NCI-H2029 (cell line): ENCODE data around the gene JCHAIN.
"Not testable (repeated sequence)": the region's sequence is repeated elsewhere in the genome, so short reads cannot be mapped to it uniquely, and the experiment has no call there.

ENCODE experiments used
- DNase-seq: peaks from one replicate; lab custom pipeline; 2025; lab: John Stamatoyannopoulos, UW

Gene JCHAIN

DNA sequence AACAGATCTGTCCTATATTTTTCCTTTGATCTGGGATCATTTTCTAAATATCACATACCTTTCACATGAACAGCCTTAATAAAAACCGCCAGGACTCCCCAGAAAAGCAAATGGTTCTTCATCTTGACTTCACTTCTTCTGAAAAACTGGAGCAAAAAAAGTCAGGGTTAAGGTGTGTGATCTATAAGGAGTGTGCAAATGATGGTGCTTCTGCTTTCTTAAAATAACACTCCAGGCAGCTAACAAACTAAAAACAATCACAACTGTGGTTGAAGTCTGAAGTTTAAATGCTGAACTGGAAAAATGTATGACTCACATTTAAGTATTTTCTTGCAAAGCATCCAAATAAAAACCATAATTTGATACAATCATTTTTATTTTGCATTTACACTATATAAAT, at the start of gene JCHAIN:
Gene JCHAIN (minus strand): TSS at position 140 of the 400 bp plus-strand sequence. CDS start 18 bp downstream, at position 122.
- DNase-seq: no peak

DNA sequence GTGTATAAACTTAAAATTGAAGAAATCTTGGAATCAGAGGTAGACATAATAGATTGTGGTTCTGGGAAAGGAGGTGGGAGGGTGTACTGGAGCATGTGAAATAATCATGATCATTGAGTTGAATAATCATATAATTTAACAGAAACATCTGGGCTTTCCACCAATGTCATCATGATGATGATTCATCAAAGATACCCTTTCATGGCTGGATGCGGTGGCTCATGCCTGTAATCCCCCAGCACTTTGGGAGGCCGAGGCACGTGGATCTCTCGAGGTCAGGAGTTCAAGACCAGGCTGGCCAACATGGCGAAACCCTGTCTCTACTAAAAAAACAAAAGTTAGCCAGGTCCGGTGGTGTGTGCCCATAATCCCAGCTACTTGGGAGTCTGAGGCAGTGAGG, 48.8 kb upstream of the JCHAIN start:
- DNase-seq: no peak

DNA sequence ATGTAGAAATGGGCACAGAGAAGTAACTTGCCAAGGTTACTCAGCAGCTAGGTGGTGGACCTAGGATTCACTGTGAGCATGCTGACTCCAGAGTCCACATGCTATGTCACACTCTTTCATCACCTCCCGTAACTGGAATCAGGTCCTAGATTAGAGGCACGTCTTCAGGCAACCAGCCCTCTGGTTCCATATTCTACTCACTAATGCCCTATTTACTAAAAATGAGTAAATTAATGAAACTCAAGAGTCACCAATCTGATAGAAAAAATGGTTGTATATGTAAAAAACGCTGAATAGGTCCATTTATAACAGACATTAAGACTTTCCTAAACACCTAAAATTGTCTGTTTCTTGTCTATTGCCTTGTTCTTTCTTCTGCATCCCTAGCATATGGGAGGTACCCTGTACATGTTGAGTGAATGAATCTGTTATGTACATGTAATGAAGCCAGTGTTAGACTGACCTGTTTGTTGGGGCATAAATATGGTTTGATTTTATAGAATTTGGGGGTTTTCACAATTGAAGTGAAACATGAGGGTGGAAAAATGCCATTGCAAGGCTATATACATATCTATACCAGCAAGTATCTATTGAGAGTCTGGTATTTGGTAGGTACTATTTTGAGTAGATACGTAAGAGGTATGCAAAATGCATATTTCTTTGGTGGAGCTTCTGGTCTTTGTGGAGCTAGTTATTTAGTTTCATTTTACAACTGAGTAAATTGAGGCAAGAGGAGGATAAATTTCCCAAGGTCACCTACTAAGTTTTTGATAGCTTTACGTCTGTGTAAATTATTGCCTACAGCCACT, 48.0 kb upstream of the JCHAIN start:
- DNase-seq: no peak

GRCh38 chr4:70713453-70714078, 47.3 kb upstream of the JCHAIN start:
- no peak for DNase-seq

DNA sequence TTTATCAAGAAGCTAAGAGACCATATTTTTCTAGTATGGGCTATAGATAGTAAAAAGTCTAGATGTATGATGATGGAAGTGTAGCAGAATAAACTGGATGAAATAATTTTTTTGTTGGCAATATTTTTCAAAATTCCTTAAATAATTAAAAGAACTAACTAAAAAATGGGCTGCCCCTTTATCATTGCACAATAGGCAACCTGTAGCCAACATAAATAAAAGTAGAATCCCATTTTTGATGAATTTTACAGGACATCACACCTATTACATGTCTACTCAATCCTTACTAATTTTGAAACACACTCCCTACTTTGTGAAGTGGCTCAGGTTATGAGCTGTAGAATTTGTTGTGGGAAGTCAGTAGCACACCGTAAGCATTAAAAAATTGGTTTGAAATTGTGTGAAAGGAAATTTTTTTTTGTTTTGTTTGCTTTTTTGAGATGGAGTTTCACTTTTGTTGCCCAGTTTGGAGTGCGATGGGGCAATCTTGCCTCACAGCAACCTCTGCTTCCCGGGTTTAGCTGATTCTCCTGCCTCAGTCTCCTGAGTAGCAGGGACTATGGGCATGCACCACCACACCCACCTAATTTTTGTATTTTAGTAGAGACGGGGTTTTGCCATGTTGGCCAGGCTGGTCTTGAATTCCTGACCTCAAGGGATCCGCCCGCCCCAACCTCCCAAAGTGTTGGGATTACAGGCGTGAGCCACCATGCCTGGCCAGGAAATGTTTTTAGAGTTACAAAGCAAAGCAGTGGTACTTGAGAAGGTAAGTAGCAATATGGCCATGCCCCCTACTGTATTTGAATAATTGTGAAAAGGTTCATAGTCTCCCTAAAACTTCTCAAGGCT, 46.5 kb upstream of the JCHAIN start:
- no peak for DNase-seq

- no peak for DNase-seq
Measured at GRCh38 chr4:70712150-70712549, 45.8 kb upstream of the JCHAIN start.

GRCh38 chr4:70711599-70711998, 45.3 kb upstream of the JCHAIN start:
- DNase-seq: no peak

DNA sequence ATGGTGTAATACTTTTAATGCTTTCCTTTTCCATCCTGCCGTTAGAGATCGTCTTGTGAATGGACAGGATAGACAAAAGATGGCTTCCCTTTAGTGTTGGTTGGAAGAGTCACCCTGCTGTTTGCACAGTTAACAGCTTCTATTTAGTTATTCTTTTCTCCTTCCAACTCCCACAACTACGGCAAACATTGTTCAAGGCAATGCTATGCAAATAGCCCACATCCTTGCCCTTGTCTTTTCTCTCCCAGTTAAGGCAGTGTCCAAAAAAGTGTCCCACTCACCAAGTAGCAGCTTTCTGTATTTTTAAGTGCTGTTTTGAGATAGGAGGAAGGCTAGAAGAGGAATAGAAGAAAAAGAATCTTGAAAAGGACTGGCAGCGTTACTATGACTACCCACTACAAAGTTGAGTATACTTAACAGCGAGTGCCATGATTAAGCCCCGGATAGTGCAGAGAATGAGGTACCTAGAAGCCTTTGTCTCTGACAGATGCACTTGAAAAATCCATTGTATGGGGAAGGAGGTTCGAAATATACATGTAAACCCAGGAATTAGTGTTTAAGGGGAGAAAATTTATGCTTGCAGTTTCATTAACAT, 43.4 kb upstream of the JCHAIN start:
- peak; percentile 8 for DNase-seq

GRCh38 chr4:70706516-70706915, 40.2 kb upstream of the JCHAIN start:
- DNase-seq: no peak

DNA sequence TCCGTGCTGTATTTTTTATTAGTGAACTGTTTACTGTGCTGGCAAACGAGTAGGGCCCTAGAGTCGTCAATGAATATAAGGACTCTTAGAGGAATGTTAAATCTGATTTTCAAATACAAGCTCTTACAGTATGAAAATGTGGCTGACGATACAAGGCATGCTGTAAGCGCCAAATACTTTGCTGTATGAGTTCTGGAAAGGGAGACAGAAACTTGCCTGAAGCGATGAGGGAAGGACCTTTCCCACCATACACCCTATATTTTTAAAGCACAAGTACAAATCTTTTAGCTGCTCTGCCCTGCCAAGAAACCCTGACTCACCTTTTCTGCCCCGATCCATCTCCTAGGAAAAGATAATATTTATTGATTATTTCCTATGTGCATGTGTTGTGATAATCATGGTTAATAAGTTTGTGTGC, 39.7 kb upstream of the JCHAIN start:
- no peak for DNase-seq

- peak; percentile 33 for DNase-seq
Measured at GRCh38 chr4:70705183-70706043, 39.1 kb upstream of the JCHAIN start.

- no peak for DNase-seq
Measured at GRCh38 chr4:70704931-70705182, 38.5 kb upstream of the JCHAIN start.

- DNase-seq: peak; percentile 72
Measured at GRCh38 chr4:70704215-70704930, 38.1 kb upstream of the JCHAIN start.

DNA sequence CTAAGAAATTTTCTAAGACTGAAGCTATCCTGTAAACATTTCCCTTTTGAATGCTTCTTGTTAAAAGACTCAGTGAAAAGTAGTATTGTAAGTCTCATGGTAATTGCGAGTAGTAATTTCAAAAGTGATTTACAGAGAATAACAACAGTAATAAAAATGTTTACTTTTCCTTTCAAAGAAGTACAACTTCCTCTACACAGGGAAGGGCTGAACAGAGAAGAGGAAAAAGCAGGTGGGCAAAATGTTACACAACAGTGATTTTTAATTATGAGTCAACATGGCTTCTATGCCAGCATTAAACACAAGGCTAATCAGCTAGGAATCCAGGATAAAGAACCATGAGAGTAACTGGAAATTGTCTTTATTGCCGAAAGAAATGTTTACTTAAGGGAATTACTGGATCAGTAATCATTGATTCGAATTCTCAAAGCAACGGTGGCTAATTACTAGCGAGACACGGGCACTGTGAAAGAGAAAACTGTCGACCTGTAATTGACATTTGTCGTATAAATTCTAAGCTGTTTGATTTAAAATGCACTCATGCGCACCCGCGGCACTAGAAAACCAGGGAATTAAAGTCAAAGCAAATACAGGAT, 37.4 kb upstream of the JCHAIN start:
- peak; percentile 52 for DNase-seq

GRCh38 chr4:70702592-70702991, 36.3 kb upstream of the JCHAIN start:
- not testable (repeated sequence) for DNase-seq

DNA sequence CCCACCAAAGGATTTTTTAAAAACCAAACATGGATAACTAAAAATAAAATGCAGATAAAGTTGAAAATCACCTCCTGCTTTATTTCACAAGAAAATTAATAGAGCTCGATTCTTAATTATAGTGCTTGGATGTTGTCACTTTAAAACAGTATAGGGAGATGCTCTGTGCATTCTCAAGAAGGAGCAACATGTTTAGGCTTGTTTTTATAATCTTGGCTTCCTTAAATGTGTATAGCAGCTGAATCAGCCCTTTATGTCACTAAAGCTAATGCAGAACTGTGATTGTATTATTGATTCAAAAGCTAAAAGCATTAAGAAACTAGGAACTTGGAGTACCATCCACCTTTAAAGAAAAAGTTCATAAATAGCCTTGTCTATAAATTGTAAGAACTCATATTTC, 35.0 kb upstream of the JCHAIN start:
- no peak for DNase-seq

- no peak for DNase-seq
Measured at GRCh38 chr4:70700712-70701111, 34.4 kb upstream of the JCHAIN start.

DNA sequence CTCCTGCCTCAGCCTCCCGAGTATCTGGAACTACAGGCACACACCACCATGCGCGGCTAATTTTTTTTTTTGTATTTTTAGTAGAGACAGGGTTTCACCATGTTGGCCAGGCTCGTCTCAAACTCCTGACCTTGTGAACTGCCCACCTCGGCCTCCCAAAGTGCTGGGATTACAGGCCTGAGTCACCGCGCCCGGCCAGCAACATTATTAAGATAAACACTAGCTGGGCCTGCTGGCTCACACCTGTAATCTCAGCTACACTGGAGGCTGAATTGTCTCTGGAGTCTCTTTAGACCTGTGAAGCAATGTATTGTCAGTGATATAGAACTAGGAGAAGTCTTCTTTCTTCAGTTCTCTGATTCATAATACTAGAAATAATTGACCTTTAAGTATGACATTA, 32.1 kb upstream of the JCHAIN start:
- not testable (repeated sequence) for DNase-seq

GRCh38 chr4:70694633-70695032, 28.3 kb upstream of the JCHAIN start:
- not testable (repeated sequence) for DNase-seq

DNA sequence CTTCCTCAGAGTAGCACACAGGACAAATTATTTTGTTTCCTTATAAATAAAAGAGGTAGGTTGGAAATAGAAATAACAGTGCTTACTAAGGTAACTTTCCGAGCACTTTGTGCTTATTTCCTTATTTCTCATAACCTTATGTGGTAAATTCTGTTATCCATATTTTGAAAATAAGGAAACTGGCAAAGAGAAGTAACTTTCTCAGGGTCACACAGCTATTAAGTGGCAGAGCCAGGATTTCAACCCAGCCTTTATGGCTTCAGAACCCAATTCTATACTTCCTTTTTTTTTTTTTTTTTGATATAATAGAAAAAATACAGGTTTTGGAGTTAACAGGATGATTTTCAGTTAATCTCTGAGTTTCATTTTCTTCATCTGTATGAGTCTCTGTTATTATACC, 25.4 kb upstream of the JCHAIN start:
- DNase-seq: no peak
